Kidney epithelial cell (primary cell): ENCODE data around the gene PPAT. TPM values are rescaled to one million over a fixed set of nuclear protein-coding genes. Genes with fewer than 3 reads are reported as not detected.
"Not testable (repeated sequence)": the region's sequence is repeated elsewhere in the genome, so short reads cannot be mapped to it uniquely, and the experiment has no call there.

Experiments
- DNase-seq: peaks from one replicate; pipeline ENCODE4 v3.0.0-alpha.2; 2010; ENCODE audit warnings: low read depth
- H3K27me3 ChIP-seq: 2 replicates; pipeline ENCODE4 v1.6.0; 2011; ENCODE audit warnings: low read length; ENCODE audit not compliant: control insufficient read depth, insufficient read depth
- H3K36me3 ChIP-seq: 2 replicates; pipeline ENCODE4 v1.5.1; 2011; ENCODE audit warnings: low read length; ENCODE audit not compliant: control insufficient read depth, insufficient read depth
- H3K4me3 ChIP-seq: 2 replicates; pipeline ENCODE4 v1.5.1; 2011; ENCODE audit warnings: low read depth, mild to moderate bottlenecking, control low read depth, low read length
- total RNA-seq: library from RNA; depleted of rRNA; stranded (reverse); fragments of >200 nt; gene quantifications from 2 replicates; pipeline ENCODE4 v1.2.3, GENCODE V29; 2015
- TF ChIP-seq, protein P1 (sequence below): IDR thresholded peaks from 2 replicates; pipeline ENCODE4 v1.5.1; 2011; ENCODE audit warnings: mild to moderate bottlenecking, moderate library complexity, low read length, control low read depth, inconsistent platforms; ENCODE audit not compliant: insufficient read depth, poor library complexity, severe bottlenecking

The PPAT gene
- total RNA-seq, 1 donor from 2014 or later = 15.5 TPM

DNA sequence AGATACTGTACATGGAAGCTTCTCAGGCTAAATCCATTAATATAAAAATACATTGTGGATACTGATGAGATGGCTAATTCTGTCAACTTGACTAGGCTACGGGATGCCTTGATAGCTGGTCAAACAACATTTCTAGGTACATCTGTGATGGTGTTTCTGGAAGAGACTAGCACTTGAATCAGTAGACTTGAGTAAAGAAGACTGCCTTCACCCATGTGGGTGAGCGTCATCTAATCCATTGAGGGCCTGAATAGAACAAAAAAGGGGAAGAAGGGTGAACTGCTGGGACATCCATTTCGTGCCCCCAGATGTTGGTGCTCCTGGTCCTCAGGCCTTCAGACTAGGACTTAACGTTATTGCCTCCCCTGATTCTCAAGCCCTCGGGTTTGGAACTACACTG lies 28.3 kb upstream of the PPAT start:
- Histone ChIP-seq H3K4me3 (no peak overlapping the region), H3K36me3 (no peaks in the 10 kb centered on the region), H3K27me3 (no peaks in the 10 kb centered on the region)
- no peak for DNase-seq
- TF ChIP-seq, protein P1, sequence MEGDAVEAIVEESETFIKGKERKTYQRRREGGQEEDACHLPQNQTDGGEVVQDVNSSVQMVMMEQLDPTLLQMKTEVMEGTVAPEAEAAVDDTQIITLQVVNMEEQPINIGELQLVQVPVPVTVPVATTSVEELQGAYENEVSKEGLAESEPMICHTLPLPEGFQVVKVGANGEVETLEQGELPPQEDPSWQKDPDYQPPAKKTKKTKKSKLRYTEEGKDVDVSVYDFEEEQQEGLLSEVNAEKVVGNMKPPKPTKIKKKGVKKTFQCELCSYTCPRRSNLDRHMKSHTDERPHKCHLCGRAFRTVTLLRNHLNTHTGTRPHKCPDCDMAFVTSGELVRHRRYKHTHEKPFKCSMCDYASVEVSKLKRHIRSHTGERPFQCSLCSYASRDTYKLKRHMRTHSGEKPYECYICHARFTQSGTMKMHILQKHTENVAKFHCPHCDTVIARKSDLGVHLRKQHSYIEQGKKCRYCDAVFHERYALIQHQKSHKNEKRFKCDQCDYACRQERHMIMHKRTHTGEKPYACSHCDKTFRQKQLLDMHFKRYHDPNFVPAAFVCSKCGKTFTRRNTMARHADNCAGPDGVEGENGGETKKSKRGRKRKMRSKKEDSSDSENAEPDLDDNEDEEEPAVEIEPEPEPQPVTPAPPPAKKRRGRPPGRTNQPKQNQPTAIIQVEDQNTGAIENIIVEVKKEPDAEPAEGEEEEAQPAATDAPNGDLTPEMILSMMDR = no peak

DNA sequence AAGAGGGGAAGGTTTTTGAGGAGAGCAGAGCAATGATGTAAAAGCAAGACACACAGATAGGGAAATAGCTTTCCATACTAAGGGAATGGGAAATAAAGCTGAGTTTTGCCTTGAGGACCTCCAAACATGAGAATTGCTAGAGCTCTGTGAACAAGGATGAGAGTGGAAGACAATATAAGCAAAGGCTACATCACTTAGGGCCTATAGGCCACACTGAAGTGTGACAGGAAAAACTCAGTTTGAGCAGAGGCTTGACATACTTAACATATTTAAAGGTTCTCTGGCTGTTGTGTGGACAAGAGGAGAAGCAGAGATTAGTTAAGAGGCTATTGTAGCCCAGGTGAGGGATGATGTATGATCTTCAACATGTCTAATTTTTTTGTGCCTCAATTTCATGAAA lies 26.7 kb upstream of the PPAT start:
- Histone ChIP-seq H3K36me3 (no peaks in the 10 kb centered on the region), H3K27me3 (no peaks in the 10 kb centered on the region)
- TF ChIP-seq, protein P1 = no peak

DNA sequence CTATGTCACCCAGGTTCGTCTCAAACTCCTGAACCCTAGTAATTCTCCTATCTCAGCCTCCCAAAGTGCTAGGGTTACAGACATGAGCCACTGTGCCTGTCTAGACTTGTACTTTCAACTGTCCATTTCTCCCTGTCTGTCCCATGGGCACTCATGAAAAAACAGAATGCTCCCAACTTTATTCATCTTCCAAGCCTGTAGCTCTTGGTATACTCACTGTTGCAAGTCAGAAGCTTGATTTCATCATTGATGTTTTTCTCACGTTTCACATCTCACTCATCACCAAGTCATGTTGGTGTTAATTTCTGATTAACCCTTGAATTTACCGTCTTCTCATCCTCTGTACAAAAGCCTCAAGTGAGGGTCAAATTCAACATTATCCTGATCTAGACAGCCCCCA lies 24.7 kb upstream of the PPAT start:
- Histone ChIP-seq H3K27me3 (no peaks in the 10 kb centered on the region), H3K36me3 (no peaks in the 10 kb centered on the region), H3K4me3 (no peak overlapping the region)
- no peak for DNase-seq
- TF ChIP-seq, protein P1 = no peak

More for the DNA sequence above, 26.7 kb upstream of the PPAT start:
- DNase-seq = no peak
- no peak overlapping the region for H3K4me3 ChIP-seq

DNA sequence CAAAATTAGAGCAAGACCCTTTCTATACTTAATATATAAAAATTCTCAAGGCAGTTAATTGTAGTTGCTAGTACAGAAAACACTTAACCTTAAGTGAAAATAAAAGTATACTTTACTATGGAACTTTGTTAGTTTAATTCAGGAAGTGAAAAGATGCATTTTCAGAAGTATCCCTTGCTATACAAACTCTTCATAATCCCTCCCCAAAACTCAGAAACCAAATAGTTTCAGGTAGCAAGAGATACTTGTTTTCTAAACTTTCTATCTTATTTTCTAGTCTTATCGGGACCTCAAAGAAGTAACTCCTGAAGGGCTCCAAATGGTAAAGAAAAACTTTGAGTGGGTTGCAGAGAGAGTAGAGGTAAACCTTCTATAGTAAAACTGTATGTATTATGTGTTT lies 14.9 kb upstream of the PPAT start:
- TF ChIP-seq, protein P1 = no peak
- H3K27me3 ChIP-seq = no peaks in the 10 kb centered on the region
- no peak for DNase-seq
- no peak overlapping the region for H3K4me3 ChIP-seq
- no peaks in the 10 kb centered on the region for H3K36me3 ChIP-seq

DNA sequence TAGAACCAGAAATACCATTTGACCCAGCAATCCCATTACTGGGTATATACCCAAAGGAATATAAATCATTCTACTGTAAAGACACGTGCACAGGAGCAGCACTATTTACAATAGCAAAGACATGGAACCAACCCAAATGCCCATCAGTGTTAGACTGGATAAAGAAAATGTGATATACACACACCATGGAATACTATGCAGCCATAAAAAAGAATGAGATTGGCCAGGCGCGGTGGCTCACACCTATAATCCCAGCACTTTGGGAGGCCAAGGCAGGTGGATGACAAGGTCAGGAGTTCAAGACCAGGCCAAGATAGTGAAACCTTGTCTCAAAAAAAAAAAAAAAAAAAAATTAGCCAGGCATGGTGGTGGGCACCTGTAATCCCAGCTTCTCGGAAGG lies 14.1 kb upstream of the PPAT start:
- not testable (repeated sequence) for H3K36me3 ChIP-seq, DNase-seq, H3K4me3 ChIP-seq, H3K27me3 ChIP-seq

DNA sequence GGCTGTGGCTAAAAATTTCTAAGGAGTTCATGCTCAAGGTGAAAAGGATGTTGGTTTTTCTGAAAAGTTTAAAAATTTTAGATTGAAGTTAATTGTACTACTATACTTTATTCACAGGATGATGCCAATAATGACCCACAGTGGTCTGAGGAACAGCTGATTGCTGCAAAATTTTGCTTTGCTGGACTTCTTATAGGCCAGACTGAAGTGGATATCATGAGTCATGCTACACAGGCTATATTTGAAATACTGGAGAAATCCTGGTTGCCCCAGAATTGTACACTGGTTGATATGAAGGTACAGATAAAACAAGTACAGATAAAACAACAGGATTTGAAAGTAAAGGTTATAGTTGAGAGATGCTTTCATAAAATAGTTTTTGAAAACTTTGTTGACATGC lies 12.9 kb upstream of the PPAT start:
- Histone ChIP-seq H3K36me3 (no peaks in the 10 kb centered on the region), H3K27me3 (no peaks in the 10 kb centered on the region), H3K4me3 (no peak overlapping the region)
- TF ChIP-seq, protein P1 = no peak
- DNase-seq = no peak
